Psoas muscle (tissue), 8 donors: ENCODE measurements around the gene FMO4. TPM values are rescaled to one million over a fixed set of nuclear protein-coding genes. Genes with fewer than 3 reads are reported as not detected.

Source experiments
- ATAC-seq, 4 donors: fragments of 200-7000 bp; cut with Tn5 transposase; one replicate each; pipeline ENCODE4 v1.9.1; 2020; ENCODE audit warnings: moderate library complexity in 3 of 4, mild to moderate bottlenecking in 2 of 4
- DNase-seq, 2 donors: peaks; one replicate each; pipeline ENCODE4 v3.0.0-alpha.2; 2020
- H3K27ac ChIP-seq: fragments of 200-600 bp; one replicate; pipeline ENCODE4 v1.8.0; 2022
- H3K27me3 ChIP-seq, 3 donors: fragments of 200-600 bp in 1 of 3; one replicate each; pipeline versions ENCODE4 v1.6.1 to v1.8.0; 2013 to 2022; ENCODE audit warnings: low read length in 2 of 3, mild to moderate bottlenecking in 2 of 3, moderate library complexity in 1 of 3; ENCODE audit not compliant: insufficient read depth in 3 of 3
- H3K36me3 ChIP-seq, 2 donors: fragments of 200-600 bp in 1 of 2; one replicate each; pipeline versions ENCODE4 v1.6.1 to v1.8.0; 2013 to 2022; ENCODE audit warnings: low read depth in 1 of 2, mild to moderate bottlenecking in 1 of 2, moderate library complexity in 1 of 2; ENCODE audit not compliant: insufficient read depth in 1 of 2
- H3K4me1 ChIP-seq: fragments of 200-600 bp; one replicate; pipeline ENCODE4 v1.8.0; 2022
- H3K4me3 ChIP-seq: fragments of 200-600 bp; one replicate; pipeline ENCODE4 v1.8.0; 2022; ENCODE audit warnings: mild to moderate bottlenecking
- H3K9me3 ChIP-seq: fragments of 200-600 bp; one replicate; pipeline ENCODE4 v1.8.0; 2022
- CTCF ChIP-seq: fragments of 200-600 bp; IDR thresholded peaks from one replicate; pipeline ENCODE4 v1.8.0; 2022; ENCODE audit warnings: antibody characterized with exemption
- WGBS, 3 donors: extraction: QIAGEN DNeasy Blood & Tissue Kit; methylation state at CpG; one replicate each; pipeline versions ENCODE4 v1.1.6 to v1.1.7; 2013; 5-methylcytosine and 5-hydroxymethylcytosine counted together
- intact Hi-C, 2 donors: fragments of 100-400 bp; cut with DNase I; formaldehyde crosslinking; loops; one replicate each; pipeline versions ENCODE4 v1.11.0 to v1.14.2; 2022
- polyA plus RNA-seq, 3 donors: library from polyadenylated mRNA; stranded (reverse); fragments of 200-250 nt; gene quantifications; one replicate each; pipeline ENCODE4 v1.2.3, GENCODE V29; 2013
- total RNA-seq, 4 donors: library from RNA; stranded (reverse); fragmentation: NEBNext Ultra II Directional in 2 of 4; extraction: Animal tissue kit (Norgen Biotek cat#: 25700) in 2 of 4; gene quantifications; one replicate each; pipeline versions ENCODE4 v1.2.1 to v1.2.4, GENCODE V29; 2021 to 2023
- donor health status: healthy with polysubstance abuse.
- donor health status: DM: no; HTN: no; CAD: no; lungs with moderate emphysema.
- donor health status: Bipolar disorder and iron deficiency.
- donor health status: healthy.
- donor health status: DM: yes; HTN: yes; CAD: no.
- donor health status: DM: no; HTN: no; CAD: no.
- donor health status: DM: no; HTN: no; CAD: no.
- donor health status: DM: yes; HTN: yes; CAD: no.

The FMO4 gene
- total and polyA plus RNA-seq, 7 donors = 0.15 to 1.7 (median 0.66) TPM

- no peaks in the 10 kb centered on the region for H3K9me3 ChIP-seq
- 94 to 98% (median 94%) methylated on average over 2 of the region's 2 CpGs for WGBS, 3 donors
- H3K4me1 ChIP-seq = no peaks in the 10 kb centered on the region
- no peak for TF ChIP-seq CTCF
- H3K27ac ChIP-seq = no peak overlapping the region
- intact Hi-C loops = no loop called here
- H3K27me3 ChIP-seq = no peaks in the 10 kb centered on the region
- H3K36me3 ChIP-seq = no peaks in the 10 kb centered on the region
- no peak overlapping the region for H3K4me3 ChIP-seq
- ATAC-seq (no peak), DNase-seq (no peak)
Measured at GRCh38 chr1:171270806-171271205, 43.2 kb upstream of the FMO4 start.

GRCh38 chr1:171277534-171277933, 36.4 kb upstream of the FMO4 start:
- H3K27me3 ChIP-seq = no peaks in the 10 kb centered on the region
- intact Hi-C loops = no loop called here
- no peak for TF ChIP-seq CTCF
- ATAC-seq = no peak
- no peaks in the 10 kb centered on the region for H3K9me3 ChIP-seq
- no peak for DNase-seq
- no peaks in the 10 kb centered on the region for H3K36me3 ChIP-seq
- 83 to 88% (median 83%) methylated on average over 2 of the region's 2 CpGs for WGBS, 3 donors
- no peak overlapping the region for H3K27ac ChIP-seq
- H3K4me3 ChIP-seq = no peak overlapping the region
- no peaks in the 10 kb centered on the region for H3K4me1 ChIP-seq

GRCh38 chr1:171279234-171279633, 34.7 kb upstream of the FMO4 start:
- ATAC-seq = no peak
- no peak for DNase-seq
- Histone ChIP-seq H3K27ac (no peak overlapping the region), H3K4me1 (no peaks in the 10 kb centered on the region), H3K9me3 (no peaks in the 10 kb centered on the region), H3K4me3 (no peak overlapping the region), H3K27me3 (no peaks in the 10 kb centered on the region), H3K36me3 (no peaks in the 10 kb centered on the region)
- 82 to 94% (median 92%) methylated on average over 2 of the region's 2 CpGs for WGBS, 3 donors
- intact Hi-C loops = no loop called here
- no peak for TF ChIP-seq CTCF

GRCh38 chr1:171279678-171280077, 34.3 kb upstream of the FMO4 start:
- 76 to 79% (median 77%) methylated on average over 3 of the region's 3 CpGs for WGBS, 3 donors
- TF ChIP-seq CTCF = no peak
- ATAC-seq = no peak
- H3K27ac ChIP-seq = no peak overlapping the region
- H3K27me3 ChIP-seq = no peaks in the 10 kb centered on the region
- H3K4me3 ChIP-seq = no peak overlapping the region
- intact Hi-C loops = no loop called here
- H3K9me3 ChIP-seq = no peaks in the 10 kb centered on the region
- no peak for DNase-seq
- H3K4me1 ChIP-seq = no peaks in the 10 kb centered on the region
- H3K36me3 ChIP-seq = no peaks in the 10 kb centered on the region

GRCh38 chr1:171280599-171280998, 33.4 kb upstream of the FMO4 start:
- DNase-seq = no peak
- WGBS, 3 donors = 77 to 80% (median 80%) methylated on average over 7 of the region's 7 CpGs
- Histone ChIP-seq H3K36me3 (no peaks in the 10 kb centered on the region), H3K27me3 (no peaks in the 10 kb centered on the region), H3K27ac (no peak overlapping the region), H3K9me3 (no peaks in the 10 kb centered on the region), H3K4me3 (no peak overlapping the region), H3K4me1 (no peaks in the 10 kb centered on the region)
- TF ChIP-seq CTCF = no peak
- ATAC-seq = no peak
- intact Hi-C loops = no loop called here
